MCF 10A (cell line): ENCODE measurements around the gene SLC2A2. TPM values are rescaled to one million over a fixed set of nuclear protein-coding genes. Genes with fewer than 3 reads are reported as not detected.

Experiments used
- BruUV-seq: library from RNA; stranded (reverse); fragments of 400-500 nt; replicated peaks from 2 replicates; lab custom pipeline; 2021; lab: Mats Ljungman, UMichigan
- CTCF ChIA-PET: fragments of 300-600 bp; sonication (Branson Sonifier 250); formaldehyde crosslinking; extraction: SDS; loops from one replicate; lab custom pipeline; 2021; ENCODE audit warnings: antibody characterized with exemption, inconsistent platforms; lab: Yijun Ruan, JAX
- POLR2A ChIA-PET: fragments of 300-600, 350-650 bp; sonication (Branson Sonifier 250); formaldehyde crosslinking; extraction: SDS; loops from one replicate; lab custom pipeline; 2020; ENCODE audit warnings: antibody characterized with exemption, inconsistent platforms; lab: Yijun Ruan, JAX
- DNase-seq: peaks from one replicate; pipeline ENCODE4 v3.0.0-alpha.2; 2018; ENCODE audit not compliant: unreplicated experiment
- H3K27ac Mint-ChIP-seq: one replicate; pipeline ENCODE4 v1.8.0; 2022; ENCODE audit warnings: mild to moderate bottlenecking, low read depth, mixed read lengths; ENCODE audit not compliant: unreplicated experiment
- H3K27me3 Mint-ChIP-seq: one replicate; pipeline ENCODE4 v1.8.0; 2022; ENCODE audit warnings: mixed read lengths; ENCODE audit not compliant: insufficient read depth, unreplicated experiment
- H3K36me3 Mint-ChIP-seq: one replicate; pipeline ENCODE4 v1.8.0; 2022; ENCODE audit warnings: mild to moderate bottlenecking, moderate library complexity, mixed read lengths; ENCODE audit not compliant: insufficient read depth, unreplicated experiment
- H3K4me1 Mint-ChIP-seq: one replicate; pipeline ENCODE4 v1.8.0; 2022; ENCODE audit warnings: mixed read lengths; ENCODE audit not compliant: insufficient read depth, unreplicated experiment
- H3K4me3 Mint-ChIP-seq: one replicate; pipeline ENCODE4 v1.8.0; 2022; ENCODE audit warnings: mild to moderate bottlenecking, moderate library complexity, mixed read lengths; ENCODE audit not compliant: unreplicated experiment
- H3K9me3 Mint-ChIP-seq: one replicate; pipeline ENCODE4 v1.8.0; 2022; ENCODE audit warnings: mixed read lengths; ENCODE audit not compliant: unreplicated experiment
- intact Hi-C: fragments of 100-400 bp; cut with micrococcal nuclease; formaldehyde crosslinking; loops from 2 replicates; pipeline ENCODE4 v1.14.1; 2022
- total RNA-seq: library from RNA; stranded (reverse); gene quantifications from 2 replicates; pipeline ENCODE4 v1.2.3, GENCODE V29; 2022
- TF ChIP-seq, protein P1 (sequence below): fragments of 200-600 bp; IDR thresholded peaks from one replicate; pipeline ENCODE4 v1.8.0; 2022; ENCODE audit warnings: antibody characterized with exemption, mild to moderate bottlenecking; ENCODE audit not compliant: unreplicated experiment

Gene SLC2A2
- total RNA-seq, 1 experiment from 2014 or later, result not detected

GRCh38 chr3:171065732-171066131 is 39.2 kb upstream of the SLC2A2 start:
- intact Hi-C loops, result no loop called here
- Mint-ChIP-seq H3K9me3 (no peaks in the 10 kb centered on the region), H3K36me3 (no peaks in the 10 kb centered on the region), H3K4me3 (no peak overlapping the region), H3K4me1 (no peaks in the 10 kb centered on the region), H3K27ac (no peak overlapping the region), H3K27me3 (no peaks in the 10 kb centered on the region)
- POLR2A ChIA-PET, result interaction anchor here (0.6 kb wide), 1 partner anchor 349 kb away, joined by 4 read pairs; no protein-coding TSS in a partner anchor
- BruUV-seq, result no TSS peak
- TF ChIP-seq, protein P1, sequence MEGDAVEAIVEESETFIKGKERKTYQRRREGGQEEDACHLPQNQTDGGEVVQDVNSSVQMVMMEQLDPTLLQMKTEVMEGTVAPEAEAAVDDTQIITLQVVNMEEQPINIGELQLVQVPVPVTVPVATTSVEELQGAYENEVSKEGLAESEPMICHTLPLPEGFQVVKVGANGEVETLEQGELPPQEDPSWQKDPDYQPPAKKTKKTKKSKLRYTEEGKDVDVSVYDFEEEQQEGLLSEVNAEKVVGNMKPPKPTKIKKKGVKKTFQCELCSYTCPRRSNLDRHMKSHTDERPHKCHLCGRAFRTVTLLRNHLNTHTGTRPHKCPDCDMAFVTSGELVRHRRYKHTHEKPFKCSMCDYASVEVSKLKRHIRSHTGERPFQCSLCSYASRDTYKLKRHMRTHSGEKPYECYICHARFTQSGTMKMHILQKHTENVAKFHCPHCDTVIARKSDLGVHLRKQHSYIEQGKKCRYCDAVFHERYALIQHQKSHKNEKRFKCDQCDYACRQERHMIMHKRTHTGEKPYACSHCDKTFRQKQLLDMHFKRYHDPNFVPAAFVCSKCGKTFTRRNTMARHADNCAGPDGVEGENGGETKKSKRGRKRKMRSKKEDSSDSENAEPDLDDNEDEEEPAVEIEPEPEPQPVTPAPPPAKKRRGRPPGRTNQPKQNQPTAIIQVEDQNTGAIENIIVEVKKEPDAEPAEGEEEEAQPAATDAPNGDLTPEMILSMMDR, result no peak
- CTCF ChIA-PET, result interaction anchor here (0.6 kb wide), 1 partner anchor 13 kb away, joined by 3 read pairs; no protein-coding TSS in a partner anchor
- no peak for DNase-seq

- TF ChIP-seq, protein P1, result no peak
- no peaks in the 10 kb centered on the region for H3K27me3 Mint-ChIP-seq
- no peak overlapping the region for H3K27ac Mint-ChIP-seq
- no peak for DNase-seq
- H3K9me3 Mint-ChIP-seq, result no peaks in the 10 kb centered on the region
- no peak overlapping the region for H3K4me3 Mint-ChIP-seq
- ChIA-PET POLR2A (no interaction called here), CTCF (no interaction called here)
- BruUV-seq, result no TSS peak
- intact Hi-C loops, result no loop called here
- H3K4me1 Mint-ChIP-seq, result no peaks in the 10 kb centered on the region
- H3K36me3 Mint-ChIP-seq, result no peaks in the 10 kb centered on the region
Measured at GRCh38 chr3:171064461-171064860, 37.9 kb upstream of the SLC2A2 start.

- intact Hi-C loops, result no loop called here
- no peaks in the 10 kb centered on the region for H3K9me3 Mint-ChIP-seq
- no peak overlapping the region for H3K27ac Mint-ChIP-seq
- no peaks in the 10 kb centered on the region for H3K27me3 Mint-ChIP-seq
- no peak overlapping the region for H3K4me3 Mint-ChIP-seq
- BruUV-seq, result no TSS peak
- no peak for DNase-seq
- TF ChIP-seq, protein P1, result no peak
- CTCF ChIA-PET, result interaction anchor here (0.5 to 1.7 kb wide), 4 partner anchors 11 to 473 kb away, joined by 3 to 7 read pairs (median 4); no protein-coding TSS in a partner anchor
- POLR2A ChIA-PET, result interaction anchor here (1.2 kb wide), 1 partner anchor 18 kb away, joined by 3 read pairs; no protein-coding TSS in a partner anchor
- no peaks in the 10 kb centered on the region for H3K36me3 Mint-ChIP-seq
- H3K4me1 Mint-ChIP-seq, result no peaks in the 10 kb centered on the region
Measured at GRCh38 chr3:171061749-171062148, 35.2 kb upstream of the SLC2A2 start.

- H3K4me1 Mint-ChIP-seq, result no peaks in the 10 kb centered on the region
- ChIA-PET POLR2A (no interaction called here), CTCF (interaction anchor here (0.7 kb wide), 1 partner anchor 130 kb away, joined by 3 read pairs; no protein-coding TSS in a partner anchor)
- intact Hi-C loops, result loop anchor here (10.0 kb wide), 1 partner anchor 715 kb away; no protein-coding TSS in a partner anchor
- no TSS peak for BruUV-seq
- no peaks in the 10 kb centered on the region for H3K9me3 Mint-ChIP-seq
- no peak for DNase-seq
- no peak overlapping the region for H3K27ac Mint-ChIP-seq
- H3K36me3 Mint-ChIP-seq, result no peaks in the 10 kb centered on the region
- no peaks in the 10 kb centered on the region for H3K27me3 Mint-ChIP-seq
- TF ChIP-seq, protein P1, result no peak
- no peak overlapping the region for H3K4me3 Mint-ChIP-seq
Measured at GRCh38 chr3:171059978-171060377, 33.5 kb upstream of the SLC2A2 start.
